Left lung (tissue), 10 donors: Measurements from ENCODE around the gene HES7. TPM values are rescaled to one million over a fixed set of nuclear protein-coding genes. Genes with fewer than 3 reads are reported as not detected.
"Not testable (repeated sequence)": the region's sequence is repeated elsewhere in the genome, so short reads cannot be mapped to it uniquely, and the experiment has no call there.

Source experiments
- ATAC-seq: fragments of 200-7000 bp; cut with Tn5 transposase; one replicate; pipeline ENCODE4 v1.9.1; 2020; ENCODE audit warnings: moderate library complexity
- DNase-seq, 4 donors: peaks; one replicate each; pipeline ENCODE4 v3.0.0-alpha.2; 2013 to 2020
- H3K27ac ChIP-seq, 2 donors: fragments of 200-600 bp; sonication (generic) in 1 of 2; one replicate each; pipeline versions ENCODE4 v1.5.0 to v1.8.0; 2020 to 2021
- H3K27me3 ChIP-seq, 2 donors: fragments of 200-600 bp; sonication (generic) in 1 of 2; one replicate each; pipeline versions ENCODE4 v1.5.0 to v1.8.0; 2020 to 2021
- H3K36me3 ChIP-seq, 2 donors: fragments of 200-600 bp; sonication (generic) in 1 of 2; one replicate each; pipeline versions ENCODE4 v1.5.0 to v1.8.0; 2020 to 2021
- H3K4me1 ChIP-seq, 2 donors: fragments of 200-600 bp; one replicate each; pipeline ENCODE4 v1.8.0; 2021
- H3K4me3 ChIP-seq, 2 donors: fragments of 200-600 bp; sonication (generic) in 1 of 2; one replicate each; pipeline versions ENCODE4 v1.5.0 to v1.8.0; 2020 to 2021; ENCODE audit warnings: mild to moderate bottlenecking in 1 of 2
- H3K9me3 ChIP-seq, 2 donors: fragments of 200-600 bp; sonication (generic) in 1 of 2; one replicate each; pipeline versions ENCODE4 v1.5.0 to v1.8.0; 2020 to 2021
- intact Hi-C, 2 donors: fragments of 100-400 bp; cut with DNase I; formaldehyde crosslinking; loops; one replicate each; pipeline versions ENCODE4 v1.11.2 to v1.14.2; 2022
- polyA plus RNA-seq, 6 donors: library from polyadenylated mRNA; unstranded; fragments of 120-200 nt; gene quantifications; one replicate each; pipeline ENCODE4 v1.2.1, GENCODE V29; 2013; ENCODE audit not compliant: insufficient read length in 6 of 6
- total RNA-seq, 2 donors: library from RNA; stranded (reverse); fragmentation: NEBNext Ultra II Directional; extraction: Animal tissue kit (Norgen Biotek cat#: 25700); gene quantifications; one replicate each; pipeline ENCODE4 v1.2.1, GENCODE V29; 2021
- TF ChIP-seq, protein P1 (sequence below), 2 donors: fragments of 200-600 bp; sonication (generic) in 1 of 2; IDR thresholded peaks; one replicate each; pipeline versions ENCODE4 v1.5.0 to v1.8.0; 2021; ENCODE audit warnings: antibody characterized with exemption in 2 of 2
- donor health status: DM: no; HTN: yes; CAD: no.
- donor health status: DM: no; HTN: no; CAD: no.

The HES7 gene
- total and polyA plus RNA-seq, 8 donors, result 0.10 to 0.52 (median 0.20) TPM; not detected in 5

DNA sequence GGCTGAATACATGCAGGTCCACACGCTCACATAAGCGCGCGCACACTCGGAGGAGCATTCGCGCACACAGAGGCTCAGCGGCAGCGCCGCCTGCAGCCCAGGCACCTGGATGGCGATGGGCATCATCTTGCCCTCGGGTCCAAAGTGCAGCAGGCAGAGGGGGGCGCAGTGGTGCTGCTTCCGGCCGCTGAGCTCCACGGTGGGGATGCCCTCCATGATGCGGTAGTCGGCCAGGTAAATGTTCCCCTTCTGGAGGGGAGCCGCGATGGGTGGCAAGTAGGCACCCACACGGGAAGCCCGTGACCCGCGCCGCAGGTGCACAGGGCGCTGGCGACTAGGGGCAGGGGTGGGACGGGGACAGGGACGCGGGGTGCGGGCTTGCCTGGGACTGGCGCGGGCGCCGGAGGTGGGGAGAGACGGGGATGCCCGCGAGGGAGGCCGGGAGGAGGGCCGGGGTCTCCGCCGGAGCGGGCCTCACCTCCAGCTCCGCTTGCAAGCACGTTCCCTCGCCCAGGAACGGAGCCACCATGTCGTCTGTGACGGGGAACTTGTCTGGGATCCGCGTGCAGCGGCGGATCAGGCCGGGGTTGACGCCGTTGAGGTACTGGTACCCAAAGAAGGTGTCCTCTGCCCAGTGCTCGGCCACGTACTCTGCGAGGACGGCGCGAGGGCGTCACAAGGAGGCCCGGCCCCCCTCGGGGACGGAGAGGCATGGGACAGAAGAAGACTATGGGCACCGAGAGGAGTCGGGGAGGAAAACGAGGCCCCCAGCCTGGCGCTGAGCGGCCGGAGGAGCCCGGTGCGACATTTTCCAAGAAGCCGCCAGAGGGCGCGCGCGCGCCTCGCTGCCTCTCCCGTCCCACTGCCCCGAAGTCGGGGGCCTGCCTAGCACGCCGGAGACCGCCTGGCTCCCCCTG is 44.4 kb downstream of the HES7 start:
- H3K9me3 ChIP-seq, result no peaks in the 10 kb centered on the region
- peak overlapping the region; percentile 21 to 24 for H3K4me3 ChIP-seq
- intact Hi-C loops, result no loop called here
- ATAC-seq (peak; percentile 94), DNase-seq (peak; percentile 67 to 96 (median 78))
- no peaks in the 10 kb centered on the region for H3K36me3 ChIP-seq
- H3K27ac ChIP-seq, result no peak overlapping the region
- H3K27me3 ChIP-seq, result peaks cover 5 to 99% of the 10 kb centered on the region in 2 donors
- H3K4me1 ChIP-seq, result peaks cover 13 to 14% of the 10 kb centered on the region in 2 donors
- TF ChIP-seq, protein P1, sequence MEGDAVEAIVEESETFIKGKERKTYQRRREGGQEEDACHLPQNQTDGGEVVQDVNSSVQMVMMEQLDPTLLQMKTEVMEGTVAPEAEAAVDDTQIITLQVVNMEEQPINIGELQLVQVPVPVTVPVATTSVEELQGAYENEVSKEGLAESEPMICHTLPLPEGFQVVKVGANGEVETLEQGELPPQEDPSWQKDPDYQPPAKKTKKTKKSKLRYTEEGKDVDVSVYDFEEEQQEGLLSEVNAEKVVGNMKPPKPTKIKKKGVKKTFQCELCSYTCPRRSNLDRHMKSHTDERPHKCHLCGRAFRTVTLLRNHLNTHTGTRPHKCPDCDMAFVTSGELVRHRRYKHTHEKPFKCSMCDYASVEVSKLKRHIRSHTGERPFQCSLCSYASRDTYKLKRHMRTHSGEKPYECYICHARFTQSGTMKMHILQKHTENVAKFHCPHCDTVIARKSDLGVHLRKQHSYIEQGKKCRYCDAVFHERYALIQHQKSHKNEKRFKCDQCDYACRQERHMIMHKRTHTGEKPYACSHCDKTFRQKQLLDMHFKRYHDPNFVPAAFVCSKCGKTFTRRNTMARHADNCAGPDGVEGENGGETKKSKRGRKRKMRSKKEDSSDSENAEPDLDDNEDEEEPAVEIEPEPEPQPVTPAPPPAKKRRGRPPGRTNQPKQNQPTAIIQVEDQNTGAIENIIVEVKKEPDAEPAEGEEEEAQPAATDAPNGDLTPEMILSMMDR (IDR thresholded peaks at IDR 0.05), result peak; percentile 83 to 87

DNA sequence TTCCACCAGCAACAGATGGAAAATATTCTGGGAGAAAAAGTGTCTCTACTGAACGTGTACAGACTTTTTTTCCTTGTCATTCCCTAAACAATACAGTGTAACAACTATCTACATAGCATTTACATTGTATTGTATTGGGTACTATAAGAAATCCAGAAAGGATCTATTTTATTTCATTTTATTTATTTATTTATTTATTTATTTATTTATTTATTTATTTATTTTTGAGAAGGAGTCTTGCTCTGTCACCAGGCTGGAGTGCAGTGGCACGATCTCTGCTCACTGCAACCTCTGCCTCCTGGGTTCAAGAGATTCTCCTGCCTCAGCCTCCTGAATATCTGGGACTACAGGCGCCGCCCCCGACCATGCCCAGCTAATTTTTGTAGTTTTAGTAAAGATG is 46.0 kb downstream of the HES7 start:
- H3K4me1 ChIP-seq, result peaks cover 14 to 24% of the 10 kb centered on the region in 2 donors
- H3K36me3 ChIP-seq, DNase-seq, intact Hi-C loops, H3K4me3 ChIP-seq, ATAC-seq, H3K27ac ChIP-seq, H3K9me3 ChIP-seq: not testable (repeated sequence)
- peaks cover 18 to 100% of the 10 kb centered on the region in 2 donors for H3K27me3 ChIP-seq

DNA sequence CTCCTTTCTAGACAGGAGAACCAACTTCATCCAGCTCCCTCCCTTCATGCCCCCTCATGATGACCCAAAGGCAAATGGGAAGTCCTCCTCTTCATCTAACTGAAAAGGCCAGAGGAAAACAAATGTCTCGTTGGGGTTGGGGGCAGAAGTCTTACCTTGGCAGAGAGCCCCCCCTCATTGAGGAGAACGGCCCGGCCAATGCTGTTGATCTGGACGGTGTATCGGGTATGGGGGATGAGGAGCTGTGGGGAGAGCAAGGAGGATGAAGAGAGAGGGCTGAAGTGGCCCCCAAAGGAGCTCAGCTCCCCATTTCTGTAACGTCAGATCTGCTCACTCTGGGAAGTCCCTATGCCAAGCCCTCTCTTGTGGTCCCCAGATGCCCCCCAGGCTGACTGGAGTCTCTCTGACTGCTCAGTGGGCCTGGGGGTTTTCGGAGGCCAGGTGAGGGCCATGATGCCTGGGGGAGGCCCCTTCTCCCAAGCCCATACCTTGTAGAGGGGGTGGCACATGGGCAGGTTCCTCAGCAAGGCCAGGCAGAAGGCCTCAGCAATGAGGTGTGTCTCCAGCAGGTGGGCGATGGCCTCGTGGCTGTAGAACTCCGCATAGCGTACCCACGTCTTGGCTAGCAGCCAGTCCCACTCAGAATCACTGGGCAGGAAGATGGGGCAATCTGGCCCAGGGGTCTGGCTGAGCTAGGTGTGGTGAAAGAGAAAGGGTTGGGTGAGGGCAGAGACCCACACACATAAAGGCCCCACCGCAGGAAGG is 47.2 kb downstream of the HES7 start:
- H3K9me3 ChIP-seq, result no peaks in the 10 kb centered on the region
- intact Hi-C loops, result no loop called here
- DNase-seq (no peak), ATAC-seq (no peak)
- TF ChIP-seq, protein P1 (IDR thresholded peaks at IDR 0.05), result no peak
- no peak overlapping the region for H3K27ac ChIP-seq
- H3K4me3 ChIP-seq, result no peak overlapping the region
- H3K36me3 ChIP-seq, result no peaks in the 10 kb centered on the region
- peaks cover 27 to 100% of the 10 kb centered on the region in 2 donors for H3K27me3 ChIP-seq
- peaks cover 18 to 33% of the 10 kb centered on the region in 2 donors for H3K4me1 ChIP-seq

DNA sequence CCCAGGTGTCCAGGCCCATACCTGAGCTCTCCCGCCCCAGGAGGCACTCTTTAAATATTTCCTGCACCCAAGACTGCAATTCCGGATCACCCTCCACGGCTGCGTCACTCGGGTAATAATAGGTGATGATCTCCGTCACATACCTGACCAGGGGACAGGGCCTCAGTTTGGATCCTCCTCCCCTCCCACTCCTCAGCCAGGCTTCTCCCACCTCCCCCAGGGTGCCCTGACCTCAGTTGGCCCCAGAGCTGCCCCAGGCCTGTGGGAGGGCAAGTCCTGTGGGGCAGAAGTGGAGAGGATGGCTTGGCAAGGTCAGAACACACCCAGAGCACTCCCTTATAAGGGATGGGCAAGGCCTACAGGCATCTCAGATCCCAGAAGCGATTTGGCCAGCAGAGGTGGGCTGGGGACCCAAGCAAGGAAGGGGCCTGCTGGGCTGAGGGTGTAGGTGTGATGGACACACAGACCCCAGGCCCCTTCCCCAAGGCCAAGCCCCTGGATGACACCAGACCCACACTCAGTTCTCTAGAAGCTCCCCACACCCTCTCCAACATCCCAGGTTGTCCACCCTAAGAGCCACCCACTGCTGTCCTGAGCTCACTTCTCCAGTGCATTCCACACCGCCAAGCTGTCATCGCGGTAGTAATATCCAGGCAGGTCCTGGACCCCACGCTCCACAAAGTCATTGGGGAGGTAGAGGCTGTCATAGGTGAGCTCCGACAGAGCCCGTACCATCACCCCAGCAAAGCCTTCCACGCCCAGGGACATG is 48.1 kb downstream of the HES7 start:
- DNase-seq, result no peak
- no peak overlapping the region for H3K27ac ChIP-seq
- H3K36me3 ChIP-seq, result no peaks in the 10 kb centered on the region
- TF ChIP-seq, protein P1 (IDR thresholded peaks at IDR 0.05), result no peak
- no peak for ATAC-seq
- intact Hi-C loops, result no loop called here
- peaks cover 18 to 33% of the 10 kb centered on the region in 2 donors for H3K4me1 ChIP-seq
- peaks cover 27 to 100% of the 10 kb centered on the region in 2 donors for H3K27me3 ChIP-seq
- no peaks in the 10 kb centered on the region for H3K9me3 ChIP-seq
- H3K4me3 ChIP-seq, result no peak overlapping the region

DNA sequence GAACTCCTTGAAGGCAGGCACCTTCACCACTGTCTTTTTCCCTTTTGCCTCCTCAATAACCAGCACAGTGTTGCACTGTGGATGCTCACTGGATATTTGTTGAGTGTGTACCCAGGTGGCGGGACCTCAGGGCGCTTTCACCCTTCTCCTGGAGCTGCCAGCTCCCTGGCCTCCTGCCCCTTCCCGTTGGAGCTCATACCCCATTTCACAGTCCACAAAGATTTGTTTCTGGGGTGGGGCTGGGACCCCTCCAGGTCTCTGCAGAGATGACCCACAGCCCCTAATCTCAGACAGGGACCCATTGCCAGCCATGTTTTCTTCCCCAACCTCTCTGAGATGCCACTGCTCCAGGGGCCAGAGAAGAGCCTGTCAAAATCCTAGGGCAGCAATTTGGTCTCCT is 48.8 kb downstream of the HES7 start:
- Histone ChIP-seq H3K4me1 (peaks cover 14 to 32% of the 10 kb centered on the region in 2 donors), H3K9me3 (no peaks in the 10 kb centered on the region), H3K27me3 (peaks cover 27 to 93% of the 10 kb centered on the region in 2 donors), H3K27ac (no peak overlapping the region), H3K4me3 (no peak overlapping the region), H3K36me3 (no peaks in the 10 kb centered on the region)
- no peak for DNase-seq
- intact Hi-C loops, result no loop called here
- no peak for ATAC-seq
- TF ChIP-seq, protein P1 (IDR thresholded peaks at IDR 0.05), result no peak
